Cardiac fibroblast (primary cell): ENCODE results near the gene ABCD2.
"Not testable (repeated sequence)": the region's sequence is repeated elsewhere in the genome, so short reads cannot be mapped to it uniquely, and the experiment has no call there.

Experiments used
- DNase-seq, 2 donors: peaks; one replicate each; pipeline versions ENCODE4 v3.0.0 to v3.0.0-alpha.2; 2010; ENCODE audit warnings: low read depth in 2 of 2
- H3K4me3 ChIP-seq, 2 donors: replicated peaks in 1 of 2; 1 replicate in 1 of 2; 2 replicates in 1 of 2; pipeline ENCODE4 v1.5.1; 2011; ENCODE audit warnings: low read depth in 2 of 2, low read length in 2 of 2, mild to moderate bottlenecking in 2 of 2, moderate library complexity in 1 of 2
- TF ChIP-seq, protein P1 (sequence below): IDR thresholded peaks from one replicate; pipeline ENCODE4 v1.5.1; 2011; ENCODE audit warnings: low read depth, mild to moderate bottlenecking, low read length, inconsistent platforms

Gene ABCD2

GRCh38 chr12:39605996-39606395 is 13.6 kb downstream of the ABCD2 start:
- peak; percentile 26 to 73 for DNase-seq
- H3K4me3 ChIP-seq: no peak overlapping the region
- TF ChIP-seq, protein P1, sequence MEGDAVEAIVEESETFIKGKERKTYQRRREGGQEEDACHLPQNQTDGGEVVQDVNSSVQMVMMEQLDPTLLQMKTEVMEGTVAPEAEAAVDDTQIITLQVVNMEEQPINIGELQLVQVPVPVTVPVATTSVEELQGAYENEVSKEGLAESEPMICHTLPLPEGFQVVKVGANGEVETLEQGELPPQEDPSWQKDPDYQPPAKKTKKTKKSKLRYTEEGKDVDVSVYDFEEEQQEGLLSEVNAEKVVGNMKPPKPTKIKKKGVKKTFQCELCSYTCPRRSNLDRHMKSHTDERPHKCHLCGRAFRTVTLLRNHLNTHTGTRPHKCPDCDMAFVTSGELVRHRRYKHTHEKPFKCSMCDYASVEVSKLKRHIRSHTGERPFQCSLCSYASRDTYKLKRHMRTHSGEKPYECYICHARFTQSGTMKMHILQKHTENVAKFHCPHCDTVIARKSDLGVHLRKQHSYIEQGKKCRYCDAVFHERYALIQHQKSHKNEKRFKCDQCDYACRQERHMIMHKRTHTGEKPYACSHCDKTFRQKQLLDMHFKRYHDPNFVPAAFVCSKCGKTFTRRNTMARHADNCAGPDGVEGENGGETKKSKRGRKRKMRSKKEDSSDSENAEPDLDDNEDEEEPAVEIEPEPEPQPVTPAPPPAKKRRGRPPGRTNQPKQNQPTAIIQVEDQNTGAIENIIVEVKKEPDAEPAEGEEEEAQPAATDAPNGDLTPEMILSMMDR: no peak

DNA sequence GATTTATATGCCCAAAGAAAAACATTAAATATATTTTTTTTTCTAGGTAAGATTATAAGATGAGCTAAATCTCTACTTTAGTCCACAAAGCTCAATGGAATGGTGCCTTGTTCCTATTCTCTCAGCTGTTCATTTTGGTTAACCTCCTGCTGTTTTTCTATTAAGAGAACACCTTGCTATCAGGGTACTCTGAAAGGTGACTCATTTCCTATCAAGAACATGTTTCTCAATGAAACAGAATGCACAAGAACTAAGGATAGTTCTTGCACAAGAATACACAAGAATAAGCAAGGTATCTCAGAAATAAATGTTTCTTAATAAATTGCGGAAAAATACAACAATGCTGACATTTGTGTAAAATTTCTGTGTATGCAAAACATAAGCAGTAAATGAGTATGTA is 14.1 kb downstream of the ABCD2 start:
- TF ChIP-seq, protein P1: no peak
- H3K4me3 ChIP-seq: no peak overlapping the region
- DNase-seq: peak in 1 of 2 donors; percentile 61

- DNase-seq: no peak
- no peak overlapping the region for H3K4me3 ChIP-seq
- TF ChIP-seq, protein P1: no peak
Measured at GRCh38 chr12:39603065-39603464, 16.5 kb downstream of the ABCD2 start.

- H3K4me3 ChIP-seq, DNase-seq: not testable (repeated sequence)
Measured at GRCh38 chr12:39601951-39602350, 17.7 kb downstream of the ABCD2 start.

GRCh38 chr12:39595928-39596327 is 23.7 kb downstream of the ABCD2 start:
- TF ChIP-seq, protein P1: no peak
- DNase-seq: peak in 1 of 2 donors; percentile 55
- no peak overlapping the region for H3K4me3 ChIP-seq

DNA sequence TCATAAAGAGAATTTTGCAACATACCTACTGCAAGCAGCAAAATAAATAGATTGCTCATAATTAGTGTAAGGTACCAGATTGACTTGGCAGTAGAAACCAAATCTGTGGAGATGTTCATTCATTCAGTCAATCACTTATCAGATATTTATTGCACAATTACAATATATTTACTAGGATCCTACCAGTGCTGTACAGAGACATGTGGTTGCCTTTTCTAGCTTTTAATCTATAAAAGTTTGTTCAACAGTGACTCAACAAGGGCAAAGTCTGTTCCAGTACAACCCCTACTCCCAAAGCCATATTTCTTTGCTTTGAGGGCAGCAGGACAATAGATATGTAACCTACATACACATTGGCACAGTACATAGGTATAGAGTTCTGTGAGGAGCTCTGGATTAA is 27.3 kb downstream of the ABCD2 start:
- DNase-seq: no peak
- TF ChIP-seq, protein P1: no peak
- no peak overlapping the region for H3K4me3 ChIP-seq

DNA sequence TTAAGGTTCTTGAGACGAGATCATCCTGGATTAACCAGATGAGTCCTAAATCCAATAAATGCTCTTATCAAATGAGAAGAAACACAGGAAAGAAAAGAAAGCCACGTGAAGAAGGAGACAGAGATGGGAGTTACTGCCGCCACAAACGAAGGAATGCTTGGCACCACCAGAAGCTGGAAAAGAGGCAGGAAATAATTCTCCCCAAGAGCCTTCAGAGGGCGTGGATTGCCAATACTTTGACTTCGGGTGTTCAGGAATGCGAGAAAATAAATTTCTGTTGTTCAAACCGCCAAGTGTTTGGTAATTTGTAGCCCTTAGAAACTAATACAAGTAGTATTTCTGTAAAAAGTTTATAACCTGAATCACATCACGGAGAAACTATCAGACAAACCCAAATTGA is 31.3 kb downstream of the ABCD2 start:
- DNase-seq: no peak
- no peak overlapping the region for H3K4me3 ChIP-seq
- TF ChIP-seq, protein P1: no peak
